Effector memory CD8-positive, alpha-beta T cell (primary cell): ENCODE data around the gene VIT.

Experiments used
- ATAC-seq: fragments of 150-1000 bp; cut with Tn5 transposase; replicated peaks from 2 replicates; pipeline ENCODE4 v1.10.0; 2021; ENCODE audit warnings: mild to moderate bottlenecking, moderate library complexity
- DNase-seq, 3 experiments: peaks; one replicate each; pipeline ENCODE4 v3.0.0; 2021
- H3K27ac Mint-ChIP-seq, 2 donors: one replicate each; pipeline ENCODE4 v1.8.0; 2022; ENCODE audit warnings: mild to moderate bottlenecking in 2 of 2, mixed read lengths in 2 of 2, moderate library complexity in 2 of 2
- H3K27me3 Mint-ChIP-seq, 2 donors: one replicate each; pipeline ENCODE4 v1.8.0; 2022; ENCODE audit warnings: mixed read lengths in 2 of 2
- H3K36me3 Mint-ChIP-seq: one replicate; pipeline ENCODE4 v1.8.0; 2022; ENCODE audit warnings: mild to moderate bottlenecking, moderate library complexity, mixed read lengths; ENCODE audit not compliant: insufficient read depth
- H3K4me1 Mint-ChIP-seq, 2 donors: one replicate each; pipeline ENCODE4 v1.8.0; 2022; ENCODE audit warnings: low read depth in 2 of 2, mixed read lengths in 2 of 2
- H3K4me3 Mint-ChIP-seq, 2 donors: one replicate each; pipeline ENCODE4 v1.8.0; 2022; ENCODE audit warnings: mild to moderate bottlenecking in 2 of 2, mixed read lengths in 2 of 2, moderate library complexity in 2 of 2
- H3K9me3 Mint-ChIP-seq, 2 donors: one replicate each; pipeline ENCODE4 v1.8.0; 2022; ENCODE audit warnings: mixed read lengths in 2 of 2

The VIT gene

GRCh38 chr2:36733215-36733614 lies 36.7 kb downstream of the VIT start:
- ATAC-seq (no peak), DNase-seq (no peak)
- H3K27me3 Mint-ChIP-seq, result peaks cover 36 to 40% of the 10 kb centered on the region in 2 donors
- no peaks in the 10 kb centered on the region for H3K9me3 Mint-ChIP-seq
- H3K36me3 Mint-ChIP-seq, result no peaks in the 10 kb centered on the region
- H3K4me1 Mint-ChIP-seq, result no peaks in the 10 kb centered on the region
- H3K4me3 Mint-ChIP-seq, result no peak overlapping the region
- H3K27ac Mint-ChIP-seq, result no peak overlapping the region

GRCh38 chr2:36734304-36734703 lies 37.8 kb downstream of the VIT start:
- no peak for ATAC-seq
- no peak overlapping the region for H3K4me3 Mint-ChIP-seq
- DNase-seq, result no peak
- no peaks in the 10 kb centered on the region for H3K4me1 Mint-ChIP-seq
- H3K27ac Mint-ChIP-seq, result no peak overlapping the region
- H3K36me3 Mint-ChIP-seq, result no peaks in the 10 kb centered on the region
- H3K27me3 Mint-ChIP-seq, result peaks cover 37% of the 10 kb centered on the region in 2 donors
- no peaks in the 10 kb centered on the region for H3K9me3 Mint-ChIP-seq

GRCh38 chr2:36737131-36737750 lies 40.7 kb downstream of the VIT start:
- DNase-seq (no peak), ATAC-seq (no peak)
- H3K36me3 Mint-ChIP-seq, result no peaks in the 10 kb centered on the region
- no peak overlapping the region for H3K27ac Mint-ChIP-seq
- no peak overlapping the region for H3K4me3 Mint-ChIP-seq
- peaks cover 54 to 56% of the 10 kb centered on the region in 2 donors for H3K27me3 Mint-ChIP-seq
- H3K9me3 Mint-ChIP-seq, result no peaks in the 10 kb centered on the region
- H3K4me1 Mint-ChIP-seq, result no peaks in the 10 kb centered on the region

- ATAC-seq, result no peak
- peaks cover 58 to 65% of the 10 kb centered on the region in 2 donors for H3K27me3 Mint-ChIP-seq
Observed at GRCh38 chr2:36740061-36740460, 43.6 kb downstream of the VIT start.

DNA sequence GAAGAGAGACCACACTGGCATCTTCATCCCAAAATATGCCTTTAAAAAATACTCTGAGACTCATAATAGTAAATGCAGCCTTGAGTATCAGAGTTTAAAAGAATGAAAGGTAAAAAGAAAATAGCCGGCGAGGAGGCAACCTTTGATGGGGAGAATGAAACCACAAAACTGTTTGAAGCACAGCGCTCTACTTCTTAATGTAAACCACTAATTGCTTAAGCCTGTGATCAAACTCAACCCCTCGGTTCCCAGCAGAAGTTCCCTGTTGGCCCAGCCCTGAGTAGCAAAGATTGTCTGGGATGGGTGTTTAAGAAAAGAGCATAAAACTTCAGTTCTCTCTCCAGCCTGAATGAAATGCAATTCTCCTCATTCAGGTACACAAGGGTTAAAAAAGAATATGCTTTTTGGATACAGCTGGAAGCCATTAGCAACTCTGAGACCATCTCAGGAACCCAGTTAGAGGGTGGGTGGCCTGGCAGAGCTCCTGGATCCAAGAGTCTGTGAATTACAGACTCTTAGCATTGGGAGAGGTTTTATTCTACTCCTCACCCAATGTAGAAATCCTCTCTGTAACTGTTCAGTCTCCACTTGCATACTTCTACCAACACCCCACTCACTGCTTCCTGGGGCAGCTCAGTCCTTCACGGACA lies 44.8 kb downstream of the VIT start:
- Mint-ChIP-seq H3K36me3 (no peaks in the 10 kb centered on the region), H3K27me3 (peaks cover 68 to 76% of the 10 kb centered on the region in 2 donors), H3K4me1 (no peaks in the 10 kb centered on the region), H3K27ac (no peak overlapping the region), H3K4me3 (no peak overlapping the region), H3K9me3 (no peaks in the 10 kb centered on the region)
- no peak for ATAC-seq
- DNase-seq, result no peak

More at GRCh38 chr2:36740061-36740460, 43.6 kb downstream of the VIT start:
- Mint-ChIP-seq H3K4me3 (no peak overlapping the region), H3K9me3 (no peaks in the 10 kb centered on the region), H3K36me3 (no peaks in the 10 kb centered on the region), H3K27ac (no peak overlapping the region), H3K4me1 (no peaks in the 10 kb centered on the region)
- DNase-seq, result no peak

DNA sequence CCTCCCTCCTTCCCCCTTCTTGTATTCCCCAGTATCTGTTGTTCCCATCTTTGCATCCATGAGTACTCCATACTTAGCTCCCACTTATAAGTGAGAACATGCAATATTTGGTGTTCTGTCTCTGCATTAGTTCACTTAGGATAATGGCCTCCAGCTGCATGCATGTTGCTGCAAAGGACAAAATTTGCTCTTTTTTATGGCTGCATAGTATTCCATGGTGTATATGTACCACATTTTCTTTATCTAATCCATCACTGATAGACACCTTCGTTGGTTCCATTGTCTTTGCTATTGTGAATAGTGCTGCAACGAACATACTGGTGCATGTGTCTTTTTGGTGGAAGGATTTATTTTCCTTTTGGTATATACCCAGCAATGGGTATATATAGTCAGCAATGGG lies 47.4 kb downstream of the VIT start:
- DNase-seq (no peak), ATAC-seq (no peak)
- Mint-ChIP-seq H3K4me3 (no peak overlapping the region), H3K27ac (no peak overlapping the region), H3K4me1 (no peaks in the 10 kb centered on the region), H3K9me3 (no peaks in the 10 kb centered on the region), H3K36me3 (no peaks in the 10 kb centered on the region), H3K27me3 (peaks cover 87 to 91% of the 10 kb centered on the region in 2 donors)

DNA sequence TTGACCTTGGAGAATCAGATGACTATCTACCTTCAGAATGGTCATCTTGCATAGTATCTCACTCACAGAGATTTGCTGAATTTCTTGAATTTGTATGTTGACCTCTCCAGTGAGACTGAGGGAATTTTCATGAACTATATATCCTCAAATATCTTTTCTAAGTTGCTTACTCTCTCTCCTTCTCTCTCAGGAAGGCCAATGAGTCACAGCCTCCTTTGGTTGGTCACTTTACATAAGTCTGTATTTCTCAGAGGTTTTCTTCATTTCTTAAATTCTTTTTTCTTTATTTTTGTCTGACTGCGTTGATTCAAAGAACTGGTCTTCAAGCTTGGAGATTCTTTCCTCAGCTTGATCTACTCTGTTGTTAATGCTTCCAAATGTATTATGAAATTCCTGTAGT lies 51.7 kb downstream of the VIT start:
- ATAC-seq, result no peak
- DNase-seq, result no peak
- H3K36me3 Mint-ChIP-seq, result no peaks in the 10 kb centered on the region
- H3K4me3 Mint-ChIP-seq, result no peak overlapping the region
- H3K27ac Mint-ChIP-seq, result no peak overlapping the region
- peaks cover 92 to 95% of the 10 kb centered on the region in 2 donors for H3K27me3 Mint-ChIP-seq
- no peaks in the 10 kb centered on the region for H3K4me1 Mint-ChIP-seq
- no peaks in the 10 kb centered on the region for H3K9me3 Mint-ChIP-seq

GRCh38 chr2:36750101-36750500 lies 53.6 kb downstream of the VIT start:
- ATAC-seq (no peak), DNase-seq (no peak)
- no peak overlapping the region for H3K4me3 Mint-ChIP-seq
- no peaks in the 10 kb centered on the region for H3K9me3 Mint-ChIP-seq
- H3K27ac Mint-ChIP-seq, result no peak overlapping the region
- H3K27me3 Mint-ChIP-seq, result peaks cover 91 to 96% of the 10 kb centered on the region in 2 donors
- no peaks in the 10 kb centered on the region for H3K36me3 Mint-ChIP-seq
- H3K4me1 Mint-ChIP-seq, result no peaks in the 10 kb centered on the region

GRCh38 chr2:36753706-36754221 lies 57.3 kb downstream of the VIT start:
- peaks cover 75 to 76% of the 10 kb centered on the region in 2 donors for H3K27me3 Mint-ChIP-seq
- no peak for DNase-seq
- no peaks in the 10 kb centered on the region for H3K36me3 Mint-ChIP-seq
- ATAC-seq, result no peak
- H3K4me1 Mint-ChIP-seq, result peaks cover 0 to 3% of the 10 kb centered on the region in 2 donors
- no peak overlapping the region for H3K4me3 Mint-ChIP-seq
- no peak overlapping the region for H3K27ac Mint-ChIP-seq
- H3K9me3 Mint-ChIP-seq, result no peaks in the 10 kb centered on the region

DNA sequence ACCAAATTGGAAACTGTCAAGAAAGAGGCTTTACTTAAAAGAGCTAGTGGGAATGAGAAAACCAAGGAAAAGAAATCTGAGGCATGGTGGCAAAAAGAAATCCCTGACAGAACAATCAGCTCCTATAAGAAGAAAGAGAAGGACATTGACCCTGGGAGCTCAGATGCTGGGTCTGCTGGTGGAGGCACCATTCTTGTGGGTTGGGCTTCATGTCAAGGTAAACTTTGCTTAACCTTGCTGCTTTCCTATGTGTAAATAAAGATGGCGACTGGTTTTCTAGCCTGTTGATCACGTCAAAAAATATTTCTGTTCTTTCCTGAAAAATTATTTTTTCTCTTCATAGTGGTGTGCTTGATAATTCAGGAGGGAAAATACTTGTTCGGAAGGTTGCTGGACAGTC lies 58.1 kb downstream of the VIT start:
- ATAC-seq (no peak), DNase-seq (no peak)
- Mint-ChIP-seq H3K27ac (no peak overlapping the region), H3K9me3 (no peaks in the 10 kb centered on the region), H3K27me3 (peaks cover 68 to 73% of the 10 kb centered on the region in 2 donors), H3K36me3 (no peaks in the 10 kb centered on the region), H3K4me1 (peaks cover 0 to 3% of the 10 kb centered on the region in 2 donors), H3K4me3 (no peak overlapping the region)

DNA sequence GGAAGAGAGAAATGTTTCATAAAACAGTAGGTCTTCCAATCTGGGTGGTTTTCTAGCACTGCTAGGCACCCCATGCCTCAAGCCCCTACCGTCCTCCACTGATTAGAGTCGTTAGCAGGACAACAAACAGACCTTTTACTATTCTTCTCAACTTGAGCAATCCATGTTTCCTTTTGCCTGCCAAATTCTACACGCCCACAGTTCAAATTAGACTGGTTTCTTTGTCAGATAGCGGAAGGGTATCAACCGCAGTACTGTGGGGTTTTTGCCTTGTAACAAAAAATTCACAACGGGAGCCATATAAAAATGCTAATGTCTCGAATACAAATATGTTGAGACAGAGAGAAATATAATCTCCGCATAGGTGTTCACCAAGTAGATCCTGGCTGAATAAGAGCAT lies 59.9 kb downstream of the VIT start:
- Mint-ChIP-seq H3K27me3 (peaks cover 69% of the 10 kb centered on the region in 2 donors), H3K36me3 (peaks cover 2% of the 10 kb centered on the region), H3K4me1 (peaks cover 0 to 3% of the 10 kb centered on the region in 2 donors), H3K27ac (no peak overlapping the region), H3K4me3 (no peak overlapping the region), H3K9me3 (no peaks in the 10 kb centered on the region)
- ATAC-seq (no peak), DNase-seq (no peak)

DNA sequence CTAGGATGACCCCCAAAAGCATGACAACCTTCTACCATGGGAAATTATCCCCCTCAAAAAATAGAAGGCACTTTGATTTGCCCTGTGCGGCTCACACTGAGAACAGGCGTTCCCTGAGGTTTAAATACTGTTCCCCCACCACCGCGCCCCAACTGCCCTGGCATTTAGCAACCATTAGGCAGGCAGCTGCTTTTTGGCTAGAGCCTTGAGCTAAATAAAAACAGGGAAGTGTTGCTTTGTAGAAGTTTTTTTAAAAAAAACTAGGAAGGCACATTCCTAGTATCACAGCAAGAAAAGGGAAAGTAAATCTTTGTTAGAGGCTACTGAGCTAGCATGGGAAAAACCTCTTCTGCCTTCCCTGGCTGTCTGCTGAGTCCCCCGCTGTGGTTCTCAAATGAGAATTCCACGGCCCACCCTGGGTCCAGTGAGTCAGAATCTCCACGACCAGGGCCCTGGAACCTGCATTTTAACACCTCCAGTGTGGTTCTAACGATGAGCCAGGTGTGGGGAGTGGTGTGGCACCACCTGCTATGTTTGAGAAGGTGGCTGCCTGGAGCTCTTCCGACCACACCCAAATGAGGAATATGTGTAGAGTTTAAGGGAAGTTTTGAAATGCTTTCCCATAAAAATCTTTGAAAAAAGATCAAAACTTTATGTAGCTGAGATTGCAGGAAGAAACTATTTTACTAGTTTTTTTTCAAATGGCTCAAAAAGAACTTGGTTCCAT lies 66.4 kb downstream of the VIT start:
- no peak for ATAC-seq
- H3K9me3 Mint-ChIP-seq, result no peaks in the 10 kb centered on the region
- no peak overlapping the region for H3K4me3 Mint-ChIP-seq
- H3K27me3 Mint-ChIP-seq, result peaks cover 54 to 79% of the 10 kb centered on the region in 2 donors
- peaks cover 2% of the 10 kb centered on the region for H3K36me3 Mint-ChIP-seq
- DNase-seq, result no peak
- H3K27ac Mint-ChIP-seq, result no peak overlapping the region
- no peaks in the 10 kb centered on the region for H3K4me1 Mint-ChIP-seq

- Mint-ChIP-seq H3K4me1 (peaks cover 0 to 7% of the 10 kb centered on the region in 2 donors), H3K27ac (no peak overlapping the region), H3K36me3 (peaks cover 2% of the 10 kb centered on the region), H3K4me3 (no peak overlapping the region), H3K27me3 (peaks cover 11 to 39% of the 10 kb centered on the region in 2 donors), H3K9me3 (peaks cover 0 to 1% of the 10 kb centered on the region in 2 donors)
- DNase-seq (no peak), ATAC-seq (no peak)
Observed at GRCh38 chr2:36769106-36769505, 72.6 kb downstream of the VIT start.
